ENCODE measurements around the gene LCN12. TPM values are rescaled to one million over a fixed set of nuclear protein-coding genes. Genes with fewer than 3 reads are reported as not detected.

Gene LCN12
- total RNA-seq = 1 to 10 TPM in 2 of 3 donors, not detected in 1; 1.8 to 5.6 TPM

- no peak for TF ChIP-seq POLR2AphosphoS5 (IDR thresholded peaks at IDR 0.05)
- intact Hi-C loops (cut with DNase I; ENCODE audit: low total_unique reads) = no loop called here
- Histone ChIP-seq H3K9me3 (no peaks in the 10 kb centered on the region), H3K36me3 (no peaks in the 10 kb centered on the region), H3K27ac (no peak within 1 kb of the TSS), H3K4me1 (peaks cover 0 to 7% of the 10 kb centered on the region in 2 donors), H3K4me3 (no peak within 1 kb of the TSS), H3K27me3 (no peaks in the 10 kb centered on the region)
- DNase-seq (ENCODE audit: low spot score in 2 of 2) = no peak
Observed at GRCh38 chr9:136951541-136952320, at the start of gene LCN12. TSS of gene LCN12 (plus strand) at chr9:136952273. CDS start at chr9:136952328, 55 bp downstream.

GRCh38 chr9:136903041-136903554, 49.0 kb upstream of the LCN12 start:
- intact Hi-C loops (cut with DNase I; ENCODE audit: low total_unique reads) = no loop called here
- H3K9me3 ChIP-seq = no peaks in the 10 kb centered on the region
- H3K27me3 ChIP-seq = no peaks in the 10 kb centered on the region
- peaks cover 11 to 23% of the 10 kb centered on the region in 2 donors for H3K4me1 ChIP-seq
- H3K36me3 ChIP-seq = no peaks in the 10 kb centered on the region
- no peak for TF ChIP-seq POLR2A (IDR thresholded peaks at IDR 0.05)
- TF ChIP-seq POLR2AphosphoS5 (IDR thresholded peaks at IDR 0.05) = peak in 1 of 3 donors; percentile 23
- peak in 1 of 2 donors; percentile 27 for DNase-seq (ENCODE audit: low spot score in 2 of 2)
- H3K4me3 ChIP-seq = no peak overlapping the region
- peak overlapping the region; percentile 91 to 93 for H3K27ac ChIP-seq

- no peak for DNase-seq (ENCODE audit: low spot score in 2 of 2)
- intact Hi-C loops (cut with DNase I; ENCODE audit: low total_unique reads) = no loop called here
- H3K4me1 ChIP-seq = peaks cover 11 to 18% of the 10 kb centered on the region in 2 donors
- H3K36me3 ChIP-seq = no peaks in the 10 kb centered on the region
- no peak overlapping the region for H3K4me3 ChIP-seq
- no peaks in the 10 kb centered on the region for H3K9me3 ChIP-seq
- no peaks in the 10 kb centered on the region for H3K27me3 ChIP-seq
- H3K27ac ChIP-seq = peak overlapping the region; percentile 1 to 65
- TF ChIP-seq POLR2AphosphoS5 (IDR thresholded peaks at IDR 0.05) (no peak), POLR2A (IDR thresholded peaks at IDR 0.05) (no peak), CTCF (IDR thresholded peaks at IDR 0.05) (no peak)
Observed at GRCh38 chr9:136906266-136906665, 45.8 kb upstream of the LCN12 start.

GRCh38 chr9:136907011-136907914, 44.8 kb upstream of the LCN12 start:
- TF ChIP-seq POLR2AphosphoS5 (IDR thresholded peaks at IDR 0.05) = no peak
- TF ChIP-seq CTCF (IDR thresholded peaks at IDR 0.05) = no peak
- TF ChIP-seq POLR2A (IDR thresholded peaks at IDR 0.05) = no peak
- intact Hi-C loops (cut with DNase I; ENCODE audit: low total_unique reads) = no loop called here
- no peak for DNase-seq (ENCODE audit: low spot score in 2 of 2)
- H3K27ac ChIP-seq = peak overlapping the region in 1 of 2 donors; percentile 65
- no peaks in the 10 kb centered on the region for H3K9me3 ChIP-seq
- peaks cover under 1 to 9% of the 10 kb centered on the region in 2 donors for H3K4me1 ChIP-seq
- no peak overlapping the region for H3K4me3 ChIP-seq
- H3K36me3 ChIP-seq = no peaks in the 10 kb centered on the region
- no peaks in the 10 kb centered on the region for H3K27me3 ChIP-seq

- Histone ChIP-seq H3K27ac (no peak overlapping the region), H3K9me3 (no peaks in the 10 kb centered on the region), H3K4me1 (no peaks in the 10 kb centered on the region), H3K36me3 (no peaks in the 10 kb centered on the region), H3K4me3 (no peak overlapping the region), H3K27me3 (no peaks in the 10 kb centered on the region)
- TF ChIP-seq POLR2A (IDR thresholded peaks at IDR 0.05) (no peak), CTCF (IDR thresholded peaks at IDR 0.05) (no peak), POLR2AphosphoS5 (IDR thresholded peaks at IDR 0.05) (no peak)
- intact Hi-C loops (cut with DNase I; ENCODE audit: low total_unique reads) = no loop called here
- DNase-seq (ENCODE audit: low spot score in 2 of 2) = no peak
Observed at GRCh38 chr9:136910197-136910900, 41.7 kb upstream of the LCN12 start.
